Measurements from ENCODE around the gene MT1B.

DNA sequence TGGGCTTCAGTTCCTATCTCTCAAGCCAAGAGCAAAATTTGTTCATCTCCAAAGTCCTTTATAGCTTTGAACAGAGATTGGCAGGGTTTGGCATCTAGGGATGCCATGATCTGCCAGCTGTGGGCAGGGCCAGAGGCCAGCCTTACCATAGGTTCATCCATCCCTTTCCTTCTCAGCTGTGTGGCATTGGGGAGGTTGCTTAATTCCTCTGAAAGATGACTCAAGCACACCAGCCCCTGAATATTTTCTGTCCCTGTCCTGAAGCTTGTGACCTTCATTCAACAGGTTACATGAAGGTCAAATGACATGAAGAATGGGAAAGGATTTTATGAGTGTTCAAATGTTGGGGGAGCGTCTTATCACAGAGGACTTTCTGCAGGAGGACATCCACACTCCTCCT lies 12.8 kb downstream of the MT1B start:
- no peak for TF ChIP-seq POLR2AphosphoS5 (IDR thresholded peaks at IDR 0.05)
- TF ChIP-seq, protein P1, sequence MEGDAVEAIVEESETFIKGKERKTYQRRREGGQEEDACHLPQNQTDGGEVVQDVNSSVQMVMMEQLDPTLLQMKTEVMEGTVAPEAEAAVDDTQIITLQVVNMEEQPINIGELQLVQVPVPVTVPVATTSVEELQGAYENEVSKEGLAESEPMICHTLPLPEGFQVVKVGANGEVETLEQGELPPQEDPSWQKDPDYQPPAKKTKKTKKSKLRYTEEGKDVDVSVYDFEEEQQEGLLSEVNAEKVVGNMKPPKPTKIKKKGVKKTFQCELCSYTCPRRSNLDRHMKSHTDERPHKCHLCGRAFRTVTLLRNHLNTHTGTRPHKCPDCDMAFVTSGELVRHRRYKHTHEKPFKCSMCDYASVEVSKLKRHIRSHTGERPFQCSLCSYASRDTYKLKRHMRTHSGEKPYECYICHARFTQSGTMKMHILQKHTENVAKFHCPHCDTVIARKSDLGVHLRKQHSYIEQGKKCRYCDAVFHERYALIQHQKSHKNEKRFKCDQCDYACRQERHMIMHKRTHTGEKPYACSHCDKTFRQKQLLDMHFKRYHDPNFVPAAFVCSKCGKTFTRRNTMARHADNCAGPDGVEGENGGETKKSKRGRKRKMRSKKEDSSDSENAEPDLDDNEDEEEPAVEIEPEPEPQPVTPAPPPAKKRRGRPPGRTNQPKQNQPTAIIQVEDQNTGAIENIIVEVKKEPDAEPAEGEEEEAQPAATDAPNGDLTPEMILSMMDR (IDR thresholded peaks at IDR 0.05) = no peak
